Measurements from ENCODE around the gene HOXA13. TPM values are rescaled to one million over a fixed set of nuclear protein-coding genes. Genes with fewer than 3 reads are reported as not detected.

Gene HOXA13
- total RNA-seq, 4 donors from 2014 or later = 0.82 to 2.4 (median 1.7) TPM

GRCh38 chr7:27197137-27198042 is 2.5 kb downstream of the HOXA13 start:
- peak overlapping the region in 1 of 4 donors; percentile 67 for H3K4me3 ChIP-seq
- no peak for ATAC-seq
- no peak for DNase-seq
- H3K27ac ChIP-seq = peak overlapping the region in 1 of 4 donors; percentile 90
- no peaks in the 10 kb centered on the region for H3K9me3 ChIP-seq
- H3K4me1 ChIP-seq = peaks cover 9 to 37% of the 10 kb centered on the region in 2 donors
- intact Hi-C loops (cut with DNase I; ENCODE audit: low total_unique reads) = loop anchor here (1.0 to 5.0 kb wide), 3 partner anchors 580 to 823 kb away; no protein-coding TSS in a partner anchor
- peaks cover 20 to 52% (median 28%) of the 10 kb centered on the region in 3 donors for H3K27me3 ChIP-seq
- TF ChIP-seq, protein P1, sequence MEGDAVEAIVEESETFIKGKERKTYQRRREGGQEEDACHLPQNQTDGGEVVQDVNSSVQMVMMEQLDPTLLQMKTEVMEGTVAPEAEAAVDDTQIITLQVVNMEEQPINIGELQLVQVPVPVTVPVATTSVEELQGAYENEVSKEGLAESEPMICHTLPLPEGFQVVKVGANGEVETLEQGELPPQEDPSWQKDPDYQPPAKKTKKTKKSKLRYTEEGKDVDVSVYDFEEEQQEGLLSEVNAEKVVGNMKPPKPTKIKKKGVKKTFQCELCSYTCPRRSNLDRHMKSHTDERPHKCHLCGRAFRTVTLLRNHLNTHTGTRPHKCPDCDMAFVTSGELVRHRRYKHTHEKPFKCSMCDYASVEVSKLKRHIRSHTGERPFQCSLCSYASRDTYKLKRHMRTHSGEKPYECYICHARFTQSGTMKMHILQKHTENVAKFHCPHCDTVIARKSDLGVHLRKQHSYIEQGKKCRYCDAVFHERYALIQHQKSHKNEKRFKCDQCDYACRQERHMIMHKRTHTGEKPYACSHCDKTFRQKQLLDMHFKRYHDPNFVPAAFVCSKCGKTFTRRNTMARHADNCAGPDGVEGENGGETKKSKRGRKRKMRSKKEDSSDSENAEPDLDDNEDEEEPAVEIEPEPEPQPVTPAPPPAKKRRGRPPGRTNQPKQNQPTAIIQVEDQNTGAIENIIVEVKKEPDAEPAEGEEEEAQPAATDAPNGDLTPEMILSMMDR (IDR thresholded peaks at IDR 0.05 in 4 of 5, conservative IDR thresholded peaks at IDR 0.05 in 1 of 5) = no peak
- TF ChIP-seq POLR2A (IDR thresholded peaks at IDR 0.05) = no peak
- in situ Hi-C loops (cut with MboI; ENCODE audit: low sequenced_read_pairs in 4 of 4) = loop anchor here (10.0 to 25.0 kb wide), 7 partner anchors 467 to 1435 kb away; partner anchors contain the start of genes CREB5 (in 1 of the 4) and HIBADH (in 1 of the 4)
- no peaks in the 10 kb centered on the region for H3K36me3 ChIP-seq

- peaks cover 9 to 37% of the 10 kb centered on the region in 2 donors for H3K4me1 ChIP-seq
- intact Hi-C loops (cut with DNase I; ENCODE audit: low total_unique reads) = loop anchor here (2.0 to 5.0 kb wide), 2 partner anchors 581 to 724 kb away; no protein-coding TSS in a partner anchor
- in situ Hi-C loops (cut with MboI; ENCODE audit: low sequenced_read_pairs in 4 of 4) = loop anchor here (10.0 to 25.0 kb wide), 7 partner anchors 468 to 1434 kb away; partner anchors contain the start of genes CREB5 (in 1 of the 4) and HIBADH (in 1 of the 4)
Observed at GRCh38 chr7:27196287-27196767, 3.6 kb downstream of the HOXA13 start.

GRCh38 chr7:27194686-27195379 is 5.1 kb downstream of the HOXA13 start:
- H3K27ac ChIP-seq = peak overlapping the region in 3 of 4 donors; percentile 28 to 99 (median 90)
- no peak for TF ChIP-seq POLR2A (IDR thresholded peaks at IDR 0.05)
- TF ChIP-seq, protein P1 (IDR thresholded peaks at IDR 0.05 in 4 of 5, conservative IDR thresholded peaks at IDR 0.05 in 1 of 5) = no peak
- peaks cover 11 to 31% (median 16%) of the 10 kb centered on the region in 3 donors for H3K27me3 ChIP-seq
- in situ Hi-C loops (cut with MboI; ENCODE audit: low sequenced_read_pairs in 4 of 4) = loop anchor here (10.0 to 25.0 kb wide), 7 partner anchors 470 to 1433 kb away; partner anchors contain the start of genes CREB5 (in 1 of the 4) and HIBADH (in 1 of the 4)
- intact Hi-C loops (cut with DNase I; ENCODE audit: low total_unique reads) = loop anchor here (5.0 kb wide), 3 partner anchors 547 to 907 kb away; partner anchors contain the start of gene TAX1BP1
- H3K4me1 ChIP-seq = peaks cover 13 to 52% of the 10 kb centered on the region in 2 donors
- H3K36me3 ChIP-seq = no peaks in the 10 kb centered on the region
- no peak for ATAC-seq
- H3K4me3 ChIP-seq = peak overlapping the region in 1 of 4 donors; percentile 63
- no peak for DNase-seq
- no peaks in the 10 kb centered on the region for H3K9me3 ChIP-seq

More at GRCh38 chr7:27196287-27196767, 3.6 kb downstream of the HOXA13 start:
- DNase-seq (peak in 1 of 2 donors; percentile 78), ATAC-seq (no peak)
- Histone ChIP-seq H3K27me3 (peaks cover 11 to 41% (median 20%) of the 10 kb centered on the region in 3 donors), H3K27ac (peak overlapping the region in 3 of 4 donors; percentile 21 to 90 (median 44)), H3K4me3 (peak overlapping the region in 3 of 4 donors; percentile 1 to 67 (median 28)), H3K9me3 (no peaks in the 10 kb centered on the region), H3K36me3 (no peaks in the 10 kb centered on the region)
- TF ChIP-seq, protein P1 (IDR thresholded peaks at IDR 0.05 in 4 of 5, conservative IDR thresholded peaks at IDR 0.05 in 1 of 5) = peak; percentile 72 to 77 (median 75)
- no peak for TF ChIP-seq POLR2A (IDR thresholded peaks at IDR 0.05)

DNA sequence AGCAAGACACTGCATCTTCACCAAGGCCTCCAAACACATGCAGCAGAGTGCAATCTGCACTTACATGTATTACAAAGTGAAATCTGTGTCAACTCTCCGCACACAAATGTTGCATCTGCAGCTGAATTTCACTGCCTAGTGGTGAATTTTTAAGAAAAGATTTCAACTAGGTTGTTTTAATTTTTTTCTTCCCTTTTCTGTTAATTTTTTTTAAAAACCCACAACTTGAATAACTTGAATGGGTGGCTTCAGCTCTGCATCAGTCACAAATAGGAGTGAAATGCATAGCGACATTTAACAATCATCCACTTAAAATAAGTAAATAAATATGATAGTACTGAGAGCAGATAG is 5.9 kb downstream of the HOXA13 start:
- intact Hi-C loops (cut with DNase I; ENCODE audit: low total_unique reads) = loop anchor here (5.0 kb wide), 2 partner anchors 548 to 908 kb away; partner anchors contain the start of gene TAX1BP1
- in situ Hi-C loops (cut with MboI; ENCODE audit: low sequenced_read_pairs in 4 of 4) = loop anchor here (10.0 to 25.0 kb wide), 7 partner anchors 471 to 1432 kb away; partner anchors contain the start of genes CREB5 (in 1 of the 4) and HIBADH (in 1 of the 4)

More for the DNA sequence above, 5.9 kb downstream of the HOXA13 start:
- no peak for ATAC-seq
- H3K4me3 ChIP-seq = peak overlapping the region in 3 of 4 donors; percentile 57 to 63 (median 59)
- H3K36me3 ChIP-seq = no peaks in the 10 kb centered on the region
- H3K9me3 ChIP-seq = no peaks in the 10 kb centered on the region
- H3K27ac ChIP-seq = peak overlapping the region; percentile 90 to 99 (median 95)
- TF ChIP-seq, protein P1 (IDR thresholded peaks at IDR 0.05 in 4 of 5, conservative IDR thresholded peaks at IDR 0.05 in 1 of 5) = no peak
- TF ChIP-seq POLR2A (IDR thresholded peaks at IDR 0.05) = no peak
- DNase-seq = no peak
- H3K4me1 ChIP-seq = peaks cover 18 to 58% of the 10 kb centered on the region in 2 donors
- H3K27me3 ChIP-seq = peaks cover 9 to 29% (median 16%) of the 10 kb centered on the region in 3 donors
